HepG2 (cell line): ENCODE results near the gene ITIH3. TPM values are rescaled to one million over a fixed set of nuclear protein-coding genes. Genes with fewer than 3 reads are reported as not detected.

Experiments used
- ARNTL ChIP-seq: sonication (generic); formaldehyde crosslinking; IDR thresholded peaks from 2 replicates; pipeline ENCODE4 v1.4.0; 2020; ENCODE audit warnings: mild to moderate bottlenecking, missing genetic modification reagents
- ETV6 ChIP-seq: sonication (generic); formaldehyde crosslinking; conservative IDR thresholded peaks from 2 replicates; pipeline ENCODE4 v1.4.0; 2020; ENCODE audit warnings: missing genetic modification reagents
- FOSL1 ChIP-seq: sonication (generic); formaldehyde crosslinking; IDR thresholded peaks from 2 replicates; pipeline ENCODE4 v1.9.0; 2021; ENCODE audit warnings: missing genetic modification reagents, borderline replicate concordance
- FOXP1 ChIP-seq, 2 experiments: fragments of 450-650 bp in 1 of 2; IDR thresholded peaks; 2 replicates each; pipeline ENCODE4 v1.6.1; 2017 to 2018; ENCODE audit warnings: antibody characterized with exemption in 1 of 2
- JDP2 ChIP-seq: sonication (generic); formaldehyde crosslinking; IDR thresholded peaks from 2 replicates; pipeline ENCODE4 v1.8.1; 2022; ENCODE audit warnings: missing genetic modification reagents, borderline replicate concordance
- RARA ChIP-seq: IDR thresholded peaks from 2 replicates; pipeline ENCODE4 v1.6.1; 2016; ENCODE audit warnings: missing genetic modification reagents, missing compliant biosample characterization
- SALL1 ChIP-seq: sonication (generic); formaldehyde crosslinking; IDR thresholded peaks from 2 replicates; pipeline ENCODE4 v1.8.0; 2022; ENCODE audit warnings: mild to moderate bottlenecking, missing genetic modification reagents
- SNAI1 ChIP-seq: sonication (generic); formaldehyde crosslinking; IDR thresholded peaks from 2 replicates; pipeline ENCODE4 v1.5.0; 2020; ENCODE audit warnings: mild to moderate bottlenecking, missing genetic modification reagents, borderline replicate concordance
- ZC3H4 ChIP-seq: sonication (generic); formaldehyde crosslinking; IDR thresholded peaks from 2 replicates; pipeline ENCODE4 v1.4.0; 2020; ENCODE audit warnings: missing genetic modification reagents, borderline replicate concordance
- ZFP36L1 ChIP-seq: sonication (generic); formaldehyde crosslinking; IDR thresholded peaks from 2 replicates; pipeline ENCODE4 v1.8.0; 2022; ENCODE audit warnings: mild to moderate bottlenecking, missing genetic modification reagents, moderate library complexity
- ZFP41 ChIP-seq: sonication (generic); formaldehyde crosslinking; IDR thresholded peaks from 2 replicates; pipeline ENCODE4 v1.4.0; 2020; ENCODE audit warnings: mild to moderate bottlenecking, missing genetic modification reagents, borderline replicate concordance
- ZMYM2 ChIP-seq: sonication (generic); formaldehyde crosslinking; IDR thresholded peaks from 2 replicates; pipeline ENCODE4 v1.8.0; 2022; ENCODE audit warnings: mild to moderate bottlenecking, missing genetic modification reagents
- ZNF256 ChIP-seq: sonication (generic); formaldehyde crosslinking; conservative IDR thresholded peaks from 2 replicates; pipeline ENCODE4 v1.4.0; 2020; ENCODE audit warnings: missing genetic modification reagents
- ZNF326 ChIP-seq: sonication (generic); formaldehyde crosslinking; IDR thresholded peaks from 2 replicates; pipeline ENCODE4 v1.4.0; 2020; ENCODE audit warnings: missing genetic modification reagents, borderline replicate concordance
- ZNF414 ChIP-seq: sonication (generic); formaldehyde crosslinking; IDR thresholded peaks from 2 replicates; pipeline ENCODE4 v1.5.0; 2020; ENCODE audit warnings: missing genetic modification reagents
- ZNF446 ChIP-seq: sonication (generic); formaldehyde crosslinking; IDR thresholded peaks from 2 replicates; pipeline ENCODE4 v1.5.0; 2020; ENCODE audit warnings: mild to moderate bottlenecking, missing genetic modification reagents
- ZNF563 ChIP-seq: sonication (generic); formaldehyde crosslinking; IDR thresholded peaks from 2 replicates; pipeline ENCODE4 v1.8.0; 2022; ENCODE audit warnings: mild to moderate bottlenecking, moderate library complexity, missing genetic modification reagents
- ZNF687 ChIP-seq: sonication (generic); formaldehyde crosslinking; IDR thresholded peaks from 2 replicates; pipeline ENCODE4 v1.5.1; 2020; ENCODE audit warnings: mild to moderate bottlenecking, missing genetic modification reagents, moderate library complexity
- ZNF75D ChIP-seq: sonication (generic); formaldehyde crosslinking; IDR thresholded peaks from 2 replicates; pipeline ENCODE4 v1.8.1; 2023; ENCODE audit warnings: missing genetic modification reagents, mild to moderate bottlenecking, borderline replicate concordance
- ZNF768 ChIP-seq: sonication (generic); formaldehyde crosslinking; IDR thresholded peaks from 2 replicates; pipeline ENCODE4 v1.4.0; 2020; ENCODE audit warnings: missing genetic modification reagents
- polyA plus RNA-seq, 8 experiments: library from polyadenylated mRNA; depleted of rRNA in 3 of 8; stranded (reverse) in 7 of 8; unstranded in 1 of 8; fragments of >200 nt; fragmentation: Illumina TruSeq in 4 of 8; extraction: Trizol in 4 of 8; gene quantifications; 2 replicates each; pipeline versions ENCODE4 v1.2.1 to v1.2.3, GENCODE V29; 2011 to 2016; ENCODE audit warnings: low read depth in 4 of 8, missing spikeins in 1 of 8, mixed read lengths in 1 of 8; ENCODE audit not compliant: insufficient read depth in 1 of 8
- total RNA-seq, 5 experiments: library from RNA; depleted of rRNA; stranded (reverse); fragments of >200 nt; fragmentation: Illumina TruSeq; extraction: Trizol; gene quantifications; 2 replicates each; pipeline ENCODE4 v1.2.3, GENCODE V29; 2016; ENCODE audit warnings: low read depth in 1 of 5
- TF ChIP-seq, protein P1 (sequence below), 2 experiments: sonication (generic) in 1 of 2; formaldehyde crosslinking in 1 of 2; IDR thresholded peaks; 2 replicates each; pipeline versions ENCODE4 v1.5.1 to v1.6.1; 2011 to 2020; ENCODE audit warnings: borderline replicate concordance in 1 of 2, low read depth in 1 of 2, low read length in 1 of 2, mild to moderate bottlenecking in 1 of 2, missing genetic modification reagents in 1 of 2, moderate library complexity in 1 of 2
- TF ChIP-seq, protein P2 (sequence below): sonication (generic); formaldehyde crosslinking; IDR thresholded peaks from 2 replicates; pipeline ENCODE4 v1.4.0; 2020; ENCODE audit warnings: missing genetic modification reagents

Gene ITIH3
- total and polyA plus RNA-seq, 2 of the 13 experiments (the other 11 are each of a cell fraction or from before 2014, with no cell fraction given), result 105 to 632 TPM

- TF ChIP-seq, protein P1, sequence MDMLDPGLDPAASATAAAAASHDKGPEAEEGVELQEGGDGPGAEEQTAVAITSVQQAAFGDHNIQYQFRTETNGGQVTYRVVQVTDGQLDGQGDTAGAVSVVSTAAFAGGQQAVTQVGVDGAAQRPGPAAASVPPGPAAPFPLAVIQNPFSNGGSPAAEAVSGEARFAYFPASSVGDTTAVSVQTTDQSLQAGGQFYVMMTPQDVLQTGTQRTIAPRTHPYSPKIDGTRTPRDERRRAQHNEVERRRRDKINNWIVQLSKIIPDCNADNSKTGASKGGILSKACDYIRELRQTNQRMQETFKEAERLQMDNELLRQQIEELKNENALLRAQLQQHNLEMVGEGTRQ (IDR thresholded peaks at IDR 0.05; ENCODE audit: low read depth, low read length), result no peak
- TF ChIP-seq, protein P1 (CRISPR knock-in tag; IDR thresholded peaks at IDR 0.05; ENCODE audit: borderline replicate concordance), result no peak
- TF ChIP-seq ZNF414 (CRISPR knock-in tag) (no peak), SNAI1 (CRISPR knock-in tag) (no peak), JDP2 (CRISPR knock-in tag) (no peak), ETV6 (CRISPR knock-in tag) (no peak), ZNF446 (CRISPR knock-in tag) (no peak), ZMYM2 (no peak), ZNF768 (CRISPR knock-in tag) (no peak), SALL1 (no peak), ZFP36L1 (no peak), ZNF326 (CRISPR knock-in tag) (no peak), ZFP41 (CRISPR knock-in tag) (no peak), ZNF563 (CRISPR knock-in tag) (no peak), ZNF256 (CRISPR knock-in tag) (no peak), FOSL1 (CRISPR knock-in tag) (peak; percentile 40; the same call in 1 of the 2 replicates), RARA (0 out of 2 replicates have a peak, but pooled peaks have one; percentile 14), ARNTL (CRISPR knock-in tag) (no peak), ZNF75D (CRISPR knock-in tag) (no peak), ZNF687 (CRISPR knock-in tag) (peak; percentile 55), ZC3H4 (CRISPR knock-in tag) (no peak), FOXP1 (IDR thresholded peaks at IDR 0.05) (no peak), FOXP1 (CRISPR knock-in tag; IDR thresholded peaks at IDR 0.05) (no peak)
- TF ChIP-seq, protein P2, sequence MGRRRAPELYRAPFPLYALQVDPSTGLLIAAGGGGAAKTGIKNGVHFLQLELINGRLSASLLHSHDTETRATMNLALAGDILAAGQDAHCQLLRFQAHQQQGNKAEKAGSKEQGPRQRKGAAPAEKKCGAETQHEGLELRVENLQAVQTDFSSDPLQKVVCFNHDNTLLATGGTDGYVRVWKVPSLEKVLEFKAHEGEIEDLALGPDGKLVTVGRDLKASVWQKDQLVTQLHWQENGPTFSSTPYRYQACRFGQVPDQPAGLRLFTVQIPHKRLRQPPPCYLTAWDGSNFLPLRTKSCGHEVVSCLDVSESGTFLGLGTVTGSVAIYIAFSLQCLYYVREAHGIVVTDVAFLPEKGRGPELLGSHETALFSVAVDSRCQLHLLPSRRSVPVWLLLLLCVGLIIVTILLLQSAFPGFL (CRISPR knock-in tag), result no peak
These were observed 37.1 kb downstream of the ITIH3 start (continued) for GRCh38 chr3:52831500-52832301.
